Lung (tissue), 12 donors: ENCODE data around the gene LRRC34. TPM values are rescaled to one million over a fixed set of nuclear protein-coding genes. Genes with fewer than 3 reads are reported as not detected.

Experiments used
- ATAC-seq: fragments of 200-7000 bp; cut with Tn5 transposase; one replicate; pipeline ENCODE4 v1.9.1; 2020; ENCODE audit warnings: moderate number of reproducible peaks; ENCODE audit not compliant: insufficient read depth, low FRiP score
- DNase-seq, 3 donors: peaks; one replicate each; pipeline ENCODE4 v3.0.0-alpha.2; 2013 to 2017
- H3K27ac ChIP-seq, 2 donors: one replicate each; pipeline ENCODE4 v1.5.1; 2013; ENCODE audit warnings: mild to moderate bottlenecking in 2 of 2, moderate library complexity in 2 of 2, control low read depth in 1 of 2, inconsistent platforms in 1 of 2, low read depth in 1 of 2, low read length in 1 of 2
- H3K27me3 ChIP-seq, 3 donors: one replicate each; pipeline ENCODE4 v1.5.1; 2013; ENCODE audit warnings: low read length in 2 of 3; ENCODE audit not compliant: control insufficient read depth in 3 of 3, insufficient read depth in 3 of 3
- H3K36me3 ChIP-seq, 4 donors: one replicate each; pipeline ENCODE4 v1.5.1; 2013; ENCODE audit warnings: low read length in 4 of 4, mild to moderate bottlenecking in 1 of 4, moderate library complexity in 1 of 4; ENCODE audit not compliant: control insufficient read depth in 4 of 4, insufficient read depth in 4 of 4
- H3K4me1 ChIP-seq, 5 donors: one replicate each; pipeline ENCODE4 v1.5.1; 2013; ENCODE audit warnings: low read length in 5 of 5, mild to moderate bottlenecking in 2 of 5, moderate library complexity in 1 of 5; ENCODE audit not compliant: control insufficient read depth in 5 of 5, insufficient read depth in 5 of 5
- H3K4me3 ChIP-seq: one replicate; pipeline ENCODE4 v1.5.1; 2013; ENCODE audit warnings: mild to moderate bottlenecking, control low read depth, moderate library complexity
- H3K9ac ChIP-seq, 2 donors: one replicate each; pipeline ENCODE4 v1.5.1; 2013; ENCODE audit warnings: low read length in 2 of 2, control low read depth in 1 of 2; ENCODE audit not compliant: insufficient read depth in 1 of 2
- H3K9me3 ChIP-seq, 4 donors: one replicate each; pipeline ENCODE4 v1.5.1; 2013; ENCODE audit warnings: low read length in 3 of 4, mild to moderate bottlenecking in 1 of 4, moderate library complexity in 1 of 4; ENCODE audit not compliant: control insufficient read depth in 4 of 4, insufficient read depth in 3 of 4
- CTCF ChIP-seq: IDR thresholded peaks from 2 replicates; pipeline ENCODE4 v1.5.1; 2012; ENCODE audit warnings: mild to moderate bottlenecking; ENCODE audit errors: control extremely low read depth, extremely low read depth
- WGBS, 2 donors: extraction: QIAGEN DNeasy Blood & Tissue Kit; methylation state at CpG; one replicate each; pipeline ENCODE4 v1.1.7; 2013; 5-methylcytosine and 5-hydroxymethylcytosine counted together
- polyA plus RNA-seq, 2 donors: library from polyadenylated mRNA; stranded (reverse); fragments of 200-250 nt; gene quantifications; one replicate each; pipeline ENCODE4 v1.2.1, GENCODE V29; 2013
- total RNA-seq, 2 donors: library from RNA; depleted of rRNA in 1 of 2; stranded (reverse); fragments of >200 nt in 1 of 2; gene quantifications; one replicate each; pipeline ENCODE4 v1.2.1, GENCODE V29; 2014 to 2021
- donor health status: control.
- donor health status: control.
- donor health status: Bipolar disorder and iron deficiency.
- donor health status: healthy.
- donor health status: DM: yes; HTN: yes; CAD: no.

LRRC34 gene
- total and polyA plus RNA-seq, 4 donors: 2.9 to 17.5 (median 6.9) TPM

- WGBS, 2 donors: 1% methylated on average over 27 of the region's 27 CpGs
- peaks cover 0 to 18% (median 6%) of the 10 kb centered on the region in 5 donors for H3K4me1 ChIP-seq
- H3K27me3 ChIP-seq: no peaks in the 10 kb centered on the region
- DNase-seq (peak; percentile 75 to 97 (median 96)), ATAC-seq (peak; percentile 8)
- H3K9ac ChIP-seq: peak overlapping the region; percentile 93 to 96
- H3K9me3 ChIP-seq: no peaks in the 10 kb centered on the region
- H3K36me3 ChIP-seq: peaks cover 0 to 11% (median 2%) of the 10 kb centered on the region in 4 donors
- TF ChIP-seq CTCF: no peak
- H3K27ac ChIP-seq: peak overlapping the region; percentile 70 to 97
- H3K4me3 ChIP-seq: peak overlapping the region; percentile 54
These were observed 41.0 kb downstream of the LRRC34 start for GRCh38 chr3:169771497-169772304.

- TF ChIP-seq CTCF: no peak
- peaks cover 0 to 3% (median 0%) of the 10 kb centered on the region in 4 donors for H3K9me3 ChIP-seq
- peaks cover 0 to 9% (median 6%) of the 10 kb centered on the region in 5 donors for H3K4me1 ChIP-seq
- H3K27me3 ChIP-seq: no peaks in the 10 kb centered on the region
- H3K36me3 ChIP-seq: peaks cover 0 to 4% (median 2%) of the 10 kb centered on the region in 4 donors
- peak within 1 kb of the TSS; percentile 67 to 96 for H3K9ac ChIP-seq
- ATAC-seq (peak; percentile 2), DNase-seq (peak; percentile 69 to 84 (median 74))
- H3K4me3 ChIP-seq: peak within 1 kb of the TSS; percentile 59
- WGBS, 2 donors: 1 to 3% methylated on average over 51 of the region's 51 CpGs
- H3K27ac ChIP-seq: peak within 1 kb of the TSS; percentile 82 to 95
These were observed 43.2 kb downstream of the LRRC34 start, which contains the start of gene ACTRT3 for GRCh38 chr3:169769287-169770181. TSS of gene ACTRT3 (minus strand) at chr3:169769561. CDS start at chr3:169769520, 41 bp downstream.

DNA sequence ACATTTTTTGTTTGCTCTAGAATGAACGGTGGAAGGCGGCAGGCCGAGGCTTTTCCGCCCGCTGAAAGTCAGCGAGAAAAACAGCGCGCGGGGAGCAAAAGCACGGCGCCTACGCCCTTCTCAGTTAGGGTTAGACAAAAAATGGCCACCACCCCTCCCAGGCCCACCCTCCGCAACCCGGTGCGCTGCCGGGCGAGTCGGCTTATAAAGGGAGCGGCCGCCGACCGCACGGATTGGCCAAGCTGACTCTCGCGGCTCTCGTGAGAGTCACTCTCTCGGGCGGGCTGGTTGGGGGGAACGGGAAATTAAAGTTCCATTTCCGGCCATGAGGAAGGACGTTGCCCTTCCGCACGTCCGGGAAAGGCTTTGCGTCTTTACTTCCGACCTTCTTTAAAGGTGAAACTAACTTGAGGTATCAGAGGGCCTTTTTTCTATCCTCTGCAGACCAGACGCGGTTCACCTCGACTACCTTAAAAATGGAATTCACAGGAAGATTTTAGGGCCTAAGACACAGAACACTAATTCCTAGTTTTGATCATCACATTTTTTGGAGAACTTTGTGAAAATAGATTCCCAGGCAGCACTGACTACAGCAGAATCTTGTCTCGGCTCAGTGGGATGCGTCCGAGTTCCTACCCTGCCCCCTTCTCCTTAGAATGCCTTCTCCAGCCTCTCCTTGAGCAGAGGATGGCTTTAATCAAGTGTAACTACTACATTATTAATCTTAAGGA lies 47.7 kb downstream of the LRRC34 start, which contains the start of gene TERC:
Gene TERC, minus strand, starts transcription at position 179 of the 731 bp plus-strand sequence.
- Histone ChIP-seq H3K4me3 (peak within 1 kb of the TSS; percentile 79), H3K27ac (peak within 1 kb of the TSS; percentile 98 to 100), H3K36me3 (no peaks in the 10 kb centered on the region), H3K27me3 (no peaks in the 10 kb centered on the region), H3K9me3 (peaks cover 0 to 3% (median 0%) of the 10 kb centered on the region in 4 donors), H3K4me1 (peaks cover 0 to 4% (median 0%) of the 10 kb centered on the region in 5 donors), H3K9ac (peak within 1 kb of the TSS; percentile 93 to 94)
- TF ChIP-seq CTCF: no peak
- DNase-seq (peak; percentile 95 to 97 (median 95)), ATAC-seq (peak; percentile 90)
- WGBS, 2 donors: 8 to 9% methylated on average over 42 of the region's 42 CpGs
